Breast epithelium (tissue), 3 donors: Measurements from ENCODE around the gene PTPN3.

ENCODE experiments used
- POLR2A ChIP-seq: fragments of 450-650 bp; IDR thresholded peaks from one replicate; pipeline ENCODE4 v1.6.1; 2016; ENCODE audit warnings: antibody characterized with exemption, mild to moderate bottlenecking, moderate library complexity
- POLR2AphosphoS5 ChIP-seq, 3 donors: sonication (generic); formaldehyde crosslinking; IDR thresholded peaks; one replicate each; pipeline ENCODE4 v1.6.1; 2017; ENCODE audit warnings: antibody characterized with exemption in 3 of 3
- TF ChIP-seq, protein P1 (sequence below), 3 donors: fragments of 450-650 bp; IDR thresholded peaks; one replicate each; pipeline ENCODE4 v1.5.1; 2016 to 2017; ENCODE audit warnings: antibody characterized with exemption in 3 of 3, mild to moderate bottlenecking in 3 of 3, moderate library complexity in 3 of 3

DNA sequence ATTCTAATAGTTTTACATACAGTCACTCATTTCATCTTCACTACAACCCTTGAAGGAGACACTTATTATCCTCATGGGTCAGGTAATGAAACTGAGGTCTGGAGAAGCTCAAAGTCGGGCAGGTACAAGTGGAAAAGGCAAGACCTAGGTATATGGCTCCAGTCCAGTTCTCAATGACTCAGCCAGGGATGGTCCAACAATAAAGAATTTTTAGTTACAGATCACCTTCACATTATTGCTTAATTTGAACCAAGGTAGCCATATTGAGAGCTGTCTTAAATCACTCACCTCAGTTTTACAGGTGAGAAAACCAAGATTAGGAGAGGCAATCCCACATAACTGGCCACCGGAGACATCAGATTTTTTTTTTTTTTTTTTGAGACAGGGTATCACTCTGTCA is 55.4 kb downstream of the PTPN3 start:
- TF ChIP-seq, protein P1, sequence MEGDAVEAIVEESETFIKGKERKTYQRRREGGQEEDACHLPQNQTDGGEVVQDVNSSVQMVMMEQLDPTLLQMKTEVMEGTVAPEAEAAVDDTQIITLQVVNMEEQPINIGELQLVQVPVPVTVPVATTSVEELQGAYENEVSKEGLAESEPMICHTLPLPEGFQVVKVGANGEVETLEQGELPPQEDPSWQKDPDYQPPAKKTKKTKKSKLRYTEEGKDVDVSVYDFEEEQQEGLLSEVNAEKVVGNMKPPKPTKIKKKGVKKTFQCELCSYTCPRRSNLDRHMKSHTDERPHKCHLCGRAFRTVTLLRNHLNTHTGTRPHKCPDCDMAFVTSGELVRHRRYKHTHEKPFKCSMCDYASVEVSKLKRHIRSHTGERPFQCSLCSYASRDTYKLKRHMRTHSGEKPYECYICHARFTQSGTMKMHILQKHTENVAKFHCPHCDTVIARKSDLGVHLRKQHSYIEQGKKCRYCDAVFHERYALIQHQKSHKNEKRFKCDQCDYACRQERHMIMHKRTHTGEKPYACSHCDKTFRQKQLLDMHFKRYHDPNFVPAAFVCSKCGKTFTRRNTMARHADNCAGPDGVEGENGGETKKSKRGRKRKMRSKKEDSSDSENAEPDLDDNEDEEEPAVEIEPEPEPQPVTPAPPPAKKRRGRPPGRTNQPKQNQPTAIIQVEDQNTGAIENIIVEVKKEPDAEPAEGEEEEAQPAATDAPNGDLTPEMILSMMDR (IDR thresholded peaks at IDR 0.05) = no peak
- TF ChIP-seq POLR2A (no peak), POLR2AphosphoS5 (IDR thresholded peaks at IDR 0.05) (no peak)
